ENCODE measurements around the gene IQGAP3.
"Not testable (repeated sequence)": the region's sequence is repeated elsewhere in the genome, so short reads cannot be mapped to it uniquely, and the experiment has no call there.

Gene IQGAP3, protein sequence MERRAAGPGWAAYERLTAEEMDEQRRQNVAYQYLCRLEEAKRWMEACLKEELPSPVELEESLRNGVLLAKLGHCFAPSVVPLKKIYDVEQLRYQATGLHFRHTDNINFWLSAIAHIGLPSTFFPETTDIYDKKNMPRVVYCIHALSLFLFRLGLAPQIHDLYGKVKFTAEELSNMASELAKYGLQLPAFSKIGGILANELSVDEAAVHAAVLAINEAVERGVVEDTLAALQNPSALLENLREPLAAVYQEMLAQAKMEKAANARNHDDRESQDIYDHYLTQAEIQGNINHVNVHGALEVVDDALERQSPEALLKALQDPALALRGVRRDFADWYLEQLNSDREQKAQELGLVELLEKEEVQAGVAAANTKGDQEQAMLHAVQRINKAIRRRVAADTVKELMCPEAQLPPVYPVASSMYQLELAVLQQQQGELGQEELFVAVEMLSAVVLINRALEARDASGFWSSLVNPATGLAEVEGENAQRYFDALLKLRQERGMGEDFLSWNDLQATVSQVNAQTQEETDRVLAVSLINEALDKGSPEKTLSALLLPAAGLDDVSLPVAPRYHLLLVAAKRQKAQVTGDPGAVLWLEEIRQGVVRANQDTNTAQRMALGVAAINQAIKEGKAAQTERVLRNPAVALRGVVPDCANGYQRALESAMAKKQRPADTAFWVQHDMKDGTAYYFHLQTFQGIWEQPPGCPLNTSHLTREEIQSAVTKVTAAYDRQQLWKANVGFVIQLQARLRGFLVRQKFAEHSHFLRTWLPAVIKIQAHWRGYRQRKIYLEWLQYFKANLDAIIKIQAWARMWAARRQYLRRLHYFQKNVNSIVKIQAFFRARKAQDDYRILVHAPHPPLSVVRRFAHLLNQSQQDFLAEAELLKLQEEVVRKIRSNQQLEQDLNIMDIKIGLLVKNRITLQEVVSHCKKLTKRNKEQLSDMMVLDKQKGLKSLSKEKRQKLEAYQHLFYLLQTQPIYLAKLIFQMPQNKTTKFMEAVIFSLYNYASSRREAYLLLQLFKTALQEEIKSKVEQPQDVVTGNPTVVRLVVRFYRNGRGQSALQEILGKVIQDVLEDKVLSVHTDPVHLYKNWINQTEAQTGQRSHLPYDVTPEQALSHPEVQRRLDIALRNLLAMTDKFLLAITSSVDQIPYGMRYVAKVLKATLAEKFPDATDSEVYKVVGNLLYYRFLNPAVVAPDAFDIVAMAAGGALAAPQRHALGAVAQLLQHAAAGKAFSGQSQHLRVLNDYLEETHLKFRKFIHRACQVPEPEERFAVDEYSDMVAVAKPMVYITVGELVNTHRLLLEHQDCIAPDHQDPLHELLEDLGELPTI (N-terminal part only)

DNA sequence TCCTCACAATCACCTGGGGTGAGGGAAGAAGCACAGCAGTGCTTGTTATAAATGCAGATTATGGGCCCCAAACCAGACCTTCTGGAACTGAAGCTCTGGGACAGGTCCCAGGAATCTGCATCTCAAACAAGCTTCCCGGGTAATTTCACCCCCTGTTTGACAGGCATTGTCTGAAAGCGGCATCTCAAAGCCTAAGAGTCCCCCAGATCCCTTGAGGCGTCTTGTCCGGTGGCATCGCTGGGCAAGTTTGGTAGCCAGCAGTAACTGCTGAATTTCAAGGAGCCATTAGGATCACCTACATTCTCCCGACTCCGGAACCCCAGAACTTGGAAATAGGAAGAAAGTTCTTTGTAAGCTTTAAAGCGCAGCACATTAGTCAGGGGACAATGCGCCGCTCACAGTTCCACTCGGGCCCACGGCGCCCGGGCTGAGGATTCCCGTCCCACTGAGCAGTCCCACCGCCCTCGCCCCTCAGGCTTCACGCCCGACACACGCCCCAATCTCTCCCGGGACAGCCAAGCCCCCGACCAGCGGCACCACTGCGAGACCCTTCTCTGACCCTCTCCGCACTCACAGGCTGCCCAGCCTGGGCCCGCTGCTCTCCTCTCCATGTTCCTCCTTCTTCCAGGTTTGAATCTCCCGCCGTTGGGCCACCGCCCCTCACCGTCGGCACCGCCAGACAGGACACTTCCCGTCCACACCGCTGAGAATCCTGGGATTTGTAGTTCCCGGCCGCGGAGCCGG, at the start of gene IQGAP3:
TSS of gene IQGAP3 (minus strand) at position 647 of the 744 bp plus-strand sequence. CDS start at position 611, 36 bp downstream.
- no peak for FAIRE-seq
- DNase-seq (ENCODE audit: low spot score) = peak; percentile 71

DNA sequence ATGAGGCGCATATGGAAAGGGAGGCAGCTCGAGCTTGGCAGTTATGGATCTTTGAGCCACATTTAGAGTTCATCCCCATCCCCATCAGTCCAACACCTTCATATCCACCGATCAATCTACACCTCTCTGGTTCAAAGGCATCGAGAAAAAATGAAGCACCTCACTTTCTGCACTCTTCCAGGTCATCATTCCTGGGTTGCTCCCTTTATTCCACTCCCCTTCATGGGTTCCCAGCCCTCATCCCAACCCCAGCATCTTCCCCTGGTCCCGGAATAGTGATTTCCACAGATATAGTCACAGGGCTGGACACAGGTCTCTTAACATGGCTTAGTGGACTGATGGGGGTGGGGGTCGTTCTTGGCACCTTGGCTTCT, 47.2 kb upstream of the IQGAP3 start:
- DNase-seq (ENCODE audit: low spot score) = no peak
- FAIRE-seq = no peak

DNA sequence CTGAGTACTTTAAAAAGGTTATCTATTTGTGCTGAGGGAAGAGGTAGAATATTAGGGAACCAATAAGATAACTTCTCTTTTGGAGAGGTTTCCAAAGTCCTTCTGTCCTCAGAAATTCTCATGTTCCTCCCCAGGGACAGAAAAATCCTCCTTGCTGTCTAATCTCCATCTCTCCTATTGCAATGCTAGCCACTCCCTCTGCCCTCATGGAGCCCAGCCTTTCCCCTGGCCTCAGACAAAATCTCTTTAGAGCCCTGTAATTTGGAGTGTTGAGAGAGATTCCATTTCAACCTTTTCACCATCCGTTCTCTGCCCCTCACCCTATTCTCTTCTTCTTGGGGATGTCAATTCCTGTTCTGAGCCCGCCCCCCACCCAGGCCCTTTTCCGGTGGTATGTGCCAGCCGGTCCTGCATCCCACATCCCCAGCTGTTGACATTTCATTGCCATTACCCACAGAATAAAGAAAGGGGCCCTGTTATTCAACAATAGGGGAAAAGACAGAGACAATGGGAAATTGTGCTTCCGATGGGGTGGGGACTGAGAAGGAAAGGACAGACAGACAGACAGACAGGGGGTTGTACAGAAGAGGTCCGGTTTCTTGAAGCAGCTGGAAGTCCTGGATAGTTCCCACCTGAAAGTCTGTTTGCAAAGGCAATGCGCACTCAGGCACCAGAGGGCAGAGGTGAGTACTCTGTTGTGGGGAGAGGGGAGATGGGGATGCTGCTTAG, 46.7 kb upstream of the IQGAP3 start, which contains the start of gene HAPLN2:
TSS of gene HAPLN2 (plus strand) at position 563 of the 729 bp plus-strand sequence. CDS start 4,076 bp downstream, outside the sequence.
- no peak for DNase-seq (ENCODE audit: low spot score)

DNA sequence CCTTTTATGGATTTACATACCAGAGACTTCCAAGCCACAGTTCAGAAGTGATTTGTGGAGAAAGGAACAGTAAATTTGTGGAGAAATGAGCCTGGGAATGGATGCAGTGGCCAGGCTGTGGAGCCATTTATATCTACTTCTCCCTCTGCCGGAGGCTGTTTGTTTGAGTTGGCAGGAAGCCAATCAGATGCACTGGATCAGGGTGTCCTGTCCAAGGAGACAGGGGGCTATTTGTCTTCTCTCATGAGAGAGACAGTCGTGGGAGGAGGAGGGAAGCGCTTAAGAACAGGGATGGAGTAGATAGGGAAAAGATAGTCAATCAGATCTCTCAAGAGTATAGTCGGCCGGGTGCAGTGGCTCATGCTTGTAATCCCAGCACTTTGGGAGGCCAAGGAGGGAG, 44.1 kb upstream of the IQGAP3 start:
- FAIRE-seq = no peak
- DNase-seq (ENCODE audit: low spot score) = peak; percentile 36

More for the DNA sequence above, 46.7 kb upstream of the IQGAP3 start, which contains the start of gene HAPLN2:
- FAIRE-seq = no peak

DNA sequence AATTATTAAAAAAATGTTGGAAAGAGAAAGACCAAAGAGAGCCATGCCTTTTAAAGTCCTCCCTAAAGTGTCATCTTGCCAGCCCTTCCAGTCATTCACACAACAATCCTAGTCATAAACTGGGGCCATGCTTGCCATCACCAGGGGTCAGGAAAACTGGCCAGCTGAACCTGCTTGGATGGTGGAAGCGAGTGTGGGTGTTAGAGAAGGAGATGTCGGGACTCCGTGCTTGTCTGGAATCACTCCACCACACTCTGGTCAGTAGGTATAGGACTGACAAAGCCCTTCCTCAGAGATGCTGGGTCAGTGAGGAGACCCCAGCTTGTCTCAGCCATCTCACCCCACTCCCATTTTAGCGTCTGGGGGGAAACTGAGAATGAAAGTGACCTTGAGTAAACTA, 43.6 kb upstream of the IQGAP3 start:
- DNase-seq (ENCODE audit: low spot score) = no peak

DNA sequence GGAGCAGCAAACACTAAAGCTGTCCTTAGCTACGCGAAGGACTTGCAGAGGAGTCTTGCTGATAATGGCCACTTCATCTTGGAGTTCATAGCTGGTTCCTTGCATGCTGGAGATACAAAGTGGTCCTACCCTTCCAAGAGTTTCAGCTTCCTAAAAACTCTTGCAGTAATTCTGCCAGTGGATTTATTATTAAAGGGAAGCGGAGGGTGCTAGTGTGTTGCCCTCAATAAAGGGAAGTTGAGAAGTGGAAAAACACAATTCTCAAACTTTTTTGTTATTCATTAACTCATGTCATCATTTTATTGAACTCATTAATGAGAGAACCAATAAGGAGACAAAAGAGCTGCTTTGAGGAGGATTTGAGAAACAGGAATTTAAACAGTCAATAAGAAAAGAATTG, 40.3 kb upstream of the IQGAP3 start:
- no peak for DNase-seq (ENCODE audit: low spot score)
- FAIRE-seq = no peak

More for the DNA sequence above, 43.6 kb upstream of the IQGAP3 start:
- FAIRE-seq = no peak

DNA sequence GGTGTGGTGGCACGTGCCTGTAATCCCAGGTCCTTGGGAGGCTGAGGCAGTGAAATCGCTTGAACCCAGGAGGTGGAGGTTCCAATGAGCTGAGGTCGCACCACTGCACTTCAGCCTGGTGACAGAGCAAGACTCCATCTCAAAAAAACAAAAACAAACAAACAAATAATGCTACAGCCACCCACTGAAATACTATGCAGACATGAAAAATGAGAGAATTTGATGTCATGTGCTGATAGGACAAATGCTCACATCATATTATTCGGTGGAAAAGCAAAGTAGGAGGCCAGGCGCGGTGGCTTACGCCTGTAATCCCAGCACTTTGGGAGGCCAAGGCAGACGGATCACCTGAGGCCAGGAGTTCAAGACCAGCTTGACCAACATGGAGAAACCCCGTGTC, 37.7 kb upstream of the IQGAP3 start:
- not testable (repeated sequence) for DNase-seq (ENCODE audit: low spot score); FAIRE-seq

DNA sequence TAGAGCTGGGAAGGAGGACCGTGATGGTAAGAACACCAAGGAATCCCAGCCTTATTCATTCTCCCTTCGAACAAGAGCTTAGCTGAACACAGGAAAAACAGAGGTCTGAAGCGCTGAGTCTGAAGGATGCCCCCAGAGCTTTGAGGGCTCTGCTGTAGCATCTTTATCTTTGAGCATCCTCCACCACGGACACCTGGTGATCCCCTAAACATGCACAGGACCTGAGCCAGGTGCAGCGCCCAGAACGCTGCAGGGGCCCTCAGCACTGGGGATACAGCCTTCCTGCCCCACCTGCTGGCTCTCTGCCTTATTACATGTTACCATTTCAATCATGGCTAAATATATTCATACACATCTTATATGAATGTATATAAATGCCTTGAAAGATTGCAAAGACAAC, 36.6 kb upstream of the IQGAP3 start:
- DNase-seq (ENCODE audit: low spot score) (no peak), FAIRE-seq (no peak)

DNA sequence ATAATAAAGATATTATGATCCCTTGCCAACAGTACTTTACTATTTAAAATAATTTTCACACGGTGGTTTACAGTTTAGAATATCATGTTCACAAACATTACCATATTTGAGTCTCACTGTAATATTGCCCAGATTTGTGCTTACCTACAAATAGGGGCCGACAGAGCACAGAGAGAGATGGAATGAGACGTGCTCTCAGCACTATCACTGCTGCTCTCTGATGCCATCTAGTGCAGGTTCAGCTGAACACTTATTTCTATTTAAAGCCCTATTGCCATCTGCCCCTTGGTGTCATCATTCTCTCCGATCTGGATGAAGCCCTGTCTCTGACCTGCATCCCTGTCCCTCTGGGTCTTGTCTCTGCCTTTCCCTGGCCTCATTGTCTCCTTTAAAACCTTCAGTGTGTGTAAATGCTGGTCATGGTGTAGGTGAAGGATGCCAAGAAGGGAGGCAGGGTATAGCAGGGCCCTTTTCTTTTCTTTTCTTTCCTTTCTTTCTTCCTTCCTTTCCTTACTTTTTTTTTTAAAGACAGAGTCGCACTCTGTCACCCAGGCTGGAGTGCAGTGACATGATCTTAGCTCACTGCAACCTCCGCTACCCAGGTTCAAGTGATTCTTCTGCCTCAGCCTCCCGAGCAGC, 35.8 kb upstream of the IQGAP3 start:
- FAIRE-seq (peak; percentile 66), DNase-seq (ENCODE audit: low spot score) (peak; percentile 68)

DNA sequence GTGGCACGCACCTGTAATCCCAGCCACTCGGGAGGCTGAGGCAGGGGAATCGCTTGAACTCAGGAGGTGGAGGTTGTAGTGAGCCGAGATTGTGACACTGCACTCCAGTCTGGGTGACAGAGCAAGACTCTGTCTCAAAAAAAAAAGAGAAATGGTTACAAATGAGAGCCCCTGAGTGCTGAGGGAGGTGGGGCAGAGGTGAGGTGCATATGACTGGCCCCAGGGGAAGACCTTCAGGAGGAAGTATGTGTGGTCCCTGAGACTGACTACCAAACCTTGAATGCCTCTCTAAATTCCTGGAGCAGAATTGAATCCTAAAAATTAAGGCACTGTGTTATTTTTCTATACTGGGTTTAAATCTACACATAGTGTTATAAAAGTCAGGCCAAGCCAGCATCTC, 35.0 kb upstream of the IQGAP3 start:
- DNase-seq (ENCODE audit: low spot score); FAIRE-seq: not testable (repeated sequence)

DNA sequence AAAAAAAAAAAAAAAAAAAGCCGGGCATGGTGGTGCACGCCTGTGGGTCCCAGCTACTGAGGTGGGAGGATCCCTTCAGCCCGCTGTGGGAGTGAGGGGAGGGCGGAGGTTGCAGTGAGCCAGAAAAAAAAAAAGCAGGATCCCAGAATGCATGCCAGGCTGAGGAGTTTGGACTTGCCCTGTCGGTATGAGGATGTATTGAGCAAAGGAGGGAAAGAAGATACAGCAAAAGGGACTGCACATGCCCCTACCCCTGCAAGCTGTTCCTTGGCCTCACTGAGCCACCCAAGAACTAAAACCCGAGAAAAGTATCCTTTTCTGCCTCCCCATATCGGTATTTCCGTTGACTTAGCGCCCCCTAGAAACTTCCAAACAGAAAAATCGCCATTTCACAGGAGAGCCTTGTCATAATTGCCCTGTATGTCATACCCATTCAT, 30.2 kb upstream of the IQGAP3 start:
- FAIRE-seq (no peak), DNase-seq (ENCODE audit: low spot score) (no peak)

DNA sequence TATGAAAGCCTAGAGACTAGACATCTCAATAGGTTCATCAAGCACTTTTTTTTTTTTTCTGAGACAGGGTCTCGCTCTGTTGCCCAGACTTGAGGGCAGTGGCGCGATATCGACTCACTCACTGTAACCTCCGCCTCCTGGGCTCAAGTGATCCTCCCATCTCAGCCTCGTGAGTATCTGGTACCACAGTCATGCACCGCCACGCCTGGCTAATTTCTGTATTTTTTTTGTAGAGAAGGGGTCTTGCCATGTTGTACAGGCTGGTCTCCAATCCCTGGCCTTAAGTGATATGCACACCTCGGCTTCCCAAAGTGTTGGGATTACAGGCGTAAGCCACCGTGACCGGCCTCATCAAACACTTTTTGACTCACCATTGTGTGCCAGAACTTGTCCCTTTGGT, 29.5 kb upstream of the IQGAP3 start:
- FAIRE-seq (no peak), DNase-seq (ENCODE audit: low spot score) (no peak)

DNA sequence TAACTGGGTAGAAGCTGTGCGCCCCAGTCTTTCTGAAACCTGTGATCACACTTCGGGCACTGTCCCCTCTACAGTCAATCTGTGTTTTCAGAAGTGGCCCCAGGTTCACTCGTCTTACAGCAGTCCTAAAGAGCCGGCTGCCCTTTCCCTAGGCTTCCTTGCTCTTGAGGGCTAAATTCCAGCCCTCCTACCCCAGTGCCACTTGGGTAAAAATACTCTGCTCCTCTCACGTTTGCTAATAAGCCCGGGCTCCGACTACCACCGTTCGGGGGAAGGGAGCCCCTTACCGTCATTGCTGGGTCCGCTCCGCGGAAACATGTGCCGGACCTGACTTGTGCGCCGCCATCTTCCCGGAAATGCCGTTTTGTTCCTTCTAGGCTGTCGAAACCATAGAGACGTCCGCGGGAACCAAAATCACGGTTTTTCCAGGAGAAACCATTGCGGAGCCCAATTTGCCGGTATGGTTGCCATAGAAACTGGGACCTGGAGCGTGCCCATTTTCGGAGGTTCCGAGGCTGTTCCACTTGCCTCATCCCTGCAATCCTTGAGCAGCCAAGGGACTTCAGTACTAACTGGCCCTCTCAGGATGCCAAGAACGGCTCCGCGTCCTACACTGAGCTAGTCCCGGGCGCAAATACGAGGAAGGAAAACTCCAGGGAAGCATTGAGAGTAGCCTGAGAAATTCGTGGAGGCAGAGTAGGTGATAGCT, 28.9 kb upstream of the IQGAP3 start, which contains the start of gene GPATCH4:
TSS of gene GPATCH4 (minus strand) at position 358 of the 709 bp plus-strand sequence.
- FAIRE-seq = no peak
- DNase-seq (ENCODE audit: low spot score) = peak; percentile 70

DNA sequence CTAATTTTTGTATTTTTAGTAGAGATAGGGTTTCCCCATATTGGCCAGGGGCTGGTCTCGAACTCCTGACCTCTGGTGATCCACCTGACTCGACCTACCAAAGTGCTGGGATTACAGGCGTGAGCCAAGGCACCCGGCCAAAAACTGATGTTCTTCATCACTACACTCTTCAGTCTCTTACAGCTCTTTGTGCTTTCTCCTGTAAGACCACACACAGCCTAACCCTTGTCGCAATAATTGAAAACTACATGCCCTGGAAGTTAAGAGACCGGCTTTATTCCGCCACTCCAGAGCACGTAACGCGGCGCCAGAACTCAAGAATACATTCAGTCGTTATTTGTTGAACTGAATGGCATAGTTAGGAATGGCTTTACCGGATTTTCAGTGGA, 28.4 kb upstream of the IQGAP3 start:
- DNase-seq (ENCODE audit: low spot score) (no peak), FAIRE-seq (no peak)

DNA sequence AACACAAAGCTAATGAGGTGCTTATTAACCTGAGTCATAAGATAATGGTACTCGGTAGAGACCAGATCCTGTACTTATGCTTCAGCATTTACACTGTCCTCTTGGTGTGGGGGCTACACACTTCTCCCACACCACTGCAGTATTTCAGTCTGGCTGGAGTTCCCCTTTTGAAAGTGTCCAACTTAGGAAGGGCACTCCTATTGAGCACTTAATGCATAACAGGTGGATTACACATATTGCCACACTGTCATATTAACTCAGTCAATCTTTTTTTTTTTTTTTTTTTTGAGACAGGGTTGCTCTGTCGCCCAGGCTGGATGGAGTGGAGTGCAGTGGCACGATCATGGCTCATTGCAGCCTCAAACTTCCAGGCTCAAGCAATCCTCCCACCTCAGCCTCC, 27.4 kb upstream of the IQGAP3 start:
- DNase-seq (ENCODE audit: low spot score) = peak; percentile 24
- FAIRE-seq = no peak

DNA sequence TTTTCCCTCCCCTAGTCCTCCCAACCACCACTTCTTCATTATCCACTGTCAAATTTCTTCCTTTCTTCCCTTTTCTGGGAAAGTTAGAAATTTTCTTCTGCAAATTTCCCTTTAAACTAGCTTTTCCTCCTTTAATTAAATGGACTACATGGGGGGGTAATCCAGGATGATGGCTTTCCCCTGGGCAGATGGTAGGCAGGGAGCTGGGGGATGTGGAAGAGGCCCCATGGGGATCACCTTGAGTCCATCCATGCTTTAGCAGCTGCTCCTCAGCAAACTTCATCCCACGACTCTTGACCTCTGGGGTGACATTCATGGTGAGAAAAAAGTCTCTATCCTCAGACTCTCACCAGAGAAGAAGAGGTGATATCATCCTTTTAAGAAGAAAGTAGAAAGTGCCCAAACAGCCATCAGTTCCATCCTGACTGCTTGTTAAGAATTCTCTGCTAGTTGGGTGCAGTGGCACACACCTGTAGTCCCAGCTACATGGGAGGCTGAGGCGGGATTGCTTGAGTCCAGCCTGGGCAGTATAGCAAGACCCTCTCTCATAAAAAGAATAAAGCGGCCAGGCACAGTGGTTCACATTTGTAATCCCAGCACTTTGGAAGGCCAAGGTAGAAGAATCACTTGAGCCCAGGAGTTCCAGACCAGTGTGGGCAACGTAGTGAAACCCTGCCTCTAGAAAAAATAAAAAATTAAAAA, 26.5 kb upstream of the IQGAP3 start:
- DNase-seq (ENCODE audit: low spot score) (no peak), FAIRE-seq (no peak)

DNA sequence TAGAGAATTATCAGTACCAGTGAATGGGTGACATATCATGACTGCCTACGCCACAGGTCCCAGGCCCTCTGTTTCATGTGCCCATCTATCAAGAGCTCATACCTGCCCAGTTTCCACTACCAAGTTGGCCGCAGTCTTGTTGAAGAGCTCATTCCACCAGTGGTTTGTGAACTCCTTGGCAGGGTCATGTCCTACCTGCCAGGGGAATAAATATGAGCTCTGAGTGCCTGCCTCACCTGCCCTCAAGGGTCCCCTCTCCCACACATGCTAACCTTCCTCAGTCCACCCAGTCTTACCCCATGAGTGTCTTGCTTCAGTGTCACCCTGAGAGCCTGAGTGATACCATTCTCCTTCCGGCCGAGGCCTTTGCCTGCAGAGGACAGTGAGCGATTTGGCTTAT, 25.8 kb upstream of the IQGAP3 start:
- no peak for FAIRE-seq
- no peak for DNase-seq (ENCODE audit: low spot score)

DNA sequence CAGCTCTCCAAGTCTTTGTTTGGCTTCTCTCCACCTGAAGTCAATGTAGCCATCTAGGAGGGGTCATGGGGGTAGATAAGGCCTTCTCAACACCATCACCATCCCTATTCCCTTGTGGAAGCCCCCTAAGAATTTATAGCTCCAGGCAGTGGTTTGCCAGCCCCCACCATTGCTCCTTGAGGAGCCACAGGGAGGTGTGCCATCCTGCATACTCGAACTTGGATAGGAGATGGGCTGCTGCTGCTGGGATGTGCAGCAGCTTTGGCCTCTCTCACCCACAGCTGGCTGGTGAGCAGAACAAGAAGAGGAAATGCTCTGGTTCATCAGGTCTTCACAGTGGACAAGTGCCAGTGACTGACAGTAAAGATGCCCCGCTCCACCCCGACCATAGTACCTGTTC, 24.1 kb upstream of the IQGAP3 start:
- no peak for FAIRE-seq

More for the DNA sequence above, 24.1 kb upstream of the IQGAP3 start:
- DNase-seq (ENCODE audit: low spot score) = no peak
